Breast epithelium (tissue), 3 donors: ENCODE results near the gene MESD.

ENCODE experiments used
- POLR2A ChIP-seq: fragments of 450-650 bp; IDR thresholded peaks from one replicate; pipeline ENCODE4 v1.6.1; 2016; ENCODE audit warnings: antibody characterized with exemption, mild to moderate bottlenecking, moderate library complexity
- POLR2AphosphoS5 ChIP-seq, 3 donors: sonication (generic); formaldehyde crosslinking; IDR thresholded peaks; one replicate each; pipeline ENCODE4 v1.6.1; 2017; ENCODE audit warnings: antibody characterized with exemption in 3 of 3

GRCh38 chr15:80950291-80951078 is 39.1 kb downstream of the MESD start:
- TF ChIP-seq POLR2AphosphoS5 (IDR thresholded peaks at IDR 0.05) = no peak
- no peak for TF ChIP-seq POLR2A
